Kidney (tissue), 14 donors: ENCODE measurements around the gene GRAMD1A. TPM values are rescaled to one million over a fixed set of nuclear protein-coding genes. Genes with fewer than 3 reads are reported as not detected.
"Not testable (repeated sequence)": the region's sequence is repeated elsewhere in the genome, so short reads cannot be mapped to it uniquely, and the experiment has no call there.

Source experiments
- DNase-seq, 5 donors: peaks; one replicate each; pipeline ENCODE4 v3.0.0-alpha.2; 2013 to 2020
- FAIRE-seq: peaks from 2 replicates; lab custom pipeline; 2012; peaks lifted over from hg19 to GRCh38; lab: Jason Lieb, UNC
- H3K27ac ChIP-seq, 2 donors: one replicate each; pipeline ENCODE4 v1.7.0; 2013; ENCODE audit warnings: low read depth in 2 of 2, low read length in 2 of 2, inconsistent platforms in 1 of 2
- H3K27me3 ChIP-seq: one replicate; pipeline ENCODE4 v1.7.1; 2013; ENCODE audit warnings: low read length, inconsistent platforms; ENCODE audit not compliant: control insufficient read depth, insufficient read depth
- H3K36me3 ChIP-seq, 3 donors: one replicate each; pipeline versions ENCODE4 v1.7.0 to v1.7.1; 2013; ENCODE audit warnings: low read length in 3 of 3, control low read depth in 1 of 3, inconsistent platforms in 1 of 3; ENCODE audit not compliant: insufficient read depth in 3 of 3, control insufficient read depth in 2 of 3
- H3K4me1 ChIP-seq, 3 donors: one replicate each; pipeline versions ENCODE4 v1.7.0 to v1.7.1; 2013; ENCODE audit warnings: low read length in 3 of 3, inconsistent platforms in 1 of 3, low read depth in 1 of 3; ENCODE audit not compliant: control insufficient read depth in 2 of 3, insufficient read depth in 2 of 3
- H3K4me3 ChIP-seq, 3 donors: one replicate each; pipeline versions ENCODE4 v1.7.0 to v1.8.1; 2013; ENCODE audit warnings: low read length in 3 of 3, control low read depth in 1 of 3, inconsistent platforms in 1 of 3
- H3K9ac ChIP-seq, 3 donors: one replicate each; pipeline versions ENCODE4 v1.7.0 to v1.7.1; 2013; ENCODE audit warnings: low read length in 3 of 3, control low read depth in 1 of 3, inconsistent platforms in 1 of 3
- H3K9me3 ChIP-seq, 3 donors: one replicate each; pipeline versions ENCODE4 v1.7.0 to v1.7.1; 2013; ENCODE audit warnings: low read length in 3 of 3, control low read depth in 1 of 3, inconsistent platforms in 1 of 3; ENCODE audit not compliant: control insufficient read depth in 2 of 3, insufficient read depth in 1 of 3
- intact Hi-C: fragments of 100-400 bp; cut with DNase I; formaldehyde crosslinking; loops from one replicate; pipeline ENCODE4 v1.11.1; 2022
- polyA plus RNA-seq: library from polyadenylated mRNA; stranded (reverse); fragments of 350-450 nt; fragmentation: Illumina TruSeq; extraction: RNeasy Lipid Tissue Mini Kit (QIAGEN cat#74804); gene quantifications from one replicate; pipeline ENCODE4 v1.2.3, GENCODE V29; 2014; ENCODE audit warnings: low read depth, low replicate concordance; ENCODE audit not compliant: insufficient read depth
- total RNA-seq: library from RNA; stranded (reverse); fragmentation: NEBNext Ultra II Directional; extraction: Animal tissue kit (Norgen Biotek cat#: 25700); gene quantifications from one replicate; pipeline ENCODE4 v1.2.1, GENCODE V29; 2021
- TF ChIP-seq, protein P1 (sequence below): IDR thresholded peaks from 3 replicates; pipeline ENCODE4 v1.5.1; 2012; ENCODE audit warnings: mild to moderate bottlenecking, moderate library complexity, borderline replicate concordance; ENCODE audit not compliant: insufficient read depth; ENCODE audit errors: extremely low read depth
- donor health status: control.
- donor health status: control.
- donor health status: control.
- donor health status: control.
- donor health status: control.
- donor health status: DM: yes; HTN: yes; CAD: no.
- donor health status: Normal renal cell carcinoma (clear cell type).

Gene GRAMD1A
- total and polyA plus RNA-seq, 2 donors from 2014 or later, result 29.8 to 87.3 TPM

GRCh38 chr19:35004517-35005255 lies 4.6 kb downstream of the GRAMD1A start:
- TF ChIP-seq, protein P1, sequence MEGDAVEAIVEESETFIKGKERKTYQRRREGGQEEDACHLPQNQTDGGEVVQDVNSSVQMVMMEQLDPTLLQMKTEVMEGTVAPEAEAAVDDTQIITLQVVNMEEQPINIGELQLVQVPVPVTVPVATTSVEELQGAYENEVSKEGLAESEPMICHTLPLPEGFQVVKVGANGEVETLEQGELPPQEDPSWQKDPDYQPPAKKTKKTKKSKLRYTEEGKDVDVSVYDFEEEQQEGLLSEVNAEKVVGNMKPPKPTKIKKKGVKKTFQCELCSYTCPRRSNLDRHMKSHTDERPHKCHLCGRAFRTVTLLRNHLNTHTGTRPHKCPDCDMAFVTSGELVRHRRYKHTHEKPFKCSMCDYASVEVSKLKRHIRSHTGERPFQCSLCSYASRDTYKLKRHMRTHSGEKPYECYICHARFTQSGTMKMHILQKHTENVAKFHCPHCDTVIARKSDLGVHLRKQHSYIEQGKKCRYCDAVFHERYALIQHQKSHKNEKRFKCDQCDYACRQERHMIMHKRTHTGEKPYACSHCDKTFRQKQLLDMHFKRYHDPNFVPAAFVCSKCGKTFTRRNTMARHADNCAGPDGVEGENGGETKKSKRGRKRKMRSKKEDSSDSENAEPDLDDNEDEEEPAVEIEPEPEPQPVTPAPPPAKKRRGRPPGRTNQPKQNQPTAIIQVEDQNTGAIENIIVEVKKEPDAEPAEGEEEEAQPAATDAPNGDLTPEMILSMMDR, result no peak
- no peaks in the 10 kb centered on the region for H3K27me3 ChIP-seq
- no peak overlapping the region for H3K27ac ChIP-seq
- FAIRE-seq (no peak), DNase-seq (peak in 1 of 5 donors; percentile 39)
- peaks cover 0 to 7% (median 0%) of the 10 kb centered on the region in 3 donors for H3K36me3 ChIP-seq
- H3K4me1 ChIP-seq, result peaks cover 0 to 19% (median 2%) of the 10 kb centered on the region in 3 donors
- no peaks in the 10 kb centered on the region for H3K9me3 ChIP-seq
- intact Hi-C loops, result no loop called here
- H3K4me3 ChIP-seq, result no peak overlapping the region
- no peak overlapping the region for H3K9ac ChIP-seq

DNA sequence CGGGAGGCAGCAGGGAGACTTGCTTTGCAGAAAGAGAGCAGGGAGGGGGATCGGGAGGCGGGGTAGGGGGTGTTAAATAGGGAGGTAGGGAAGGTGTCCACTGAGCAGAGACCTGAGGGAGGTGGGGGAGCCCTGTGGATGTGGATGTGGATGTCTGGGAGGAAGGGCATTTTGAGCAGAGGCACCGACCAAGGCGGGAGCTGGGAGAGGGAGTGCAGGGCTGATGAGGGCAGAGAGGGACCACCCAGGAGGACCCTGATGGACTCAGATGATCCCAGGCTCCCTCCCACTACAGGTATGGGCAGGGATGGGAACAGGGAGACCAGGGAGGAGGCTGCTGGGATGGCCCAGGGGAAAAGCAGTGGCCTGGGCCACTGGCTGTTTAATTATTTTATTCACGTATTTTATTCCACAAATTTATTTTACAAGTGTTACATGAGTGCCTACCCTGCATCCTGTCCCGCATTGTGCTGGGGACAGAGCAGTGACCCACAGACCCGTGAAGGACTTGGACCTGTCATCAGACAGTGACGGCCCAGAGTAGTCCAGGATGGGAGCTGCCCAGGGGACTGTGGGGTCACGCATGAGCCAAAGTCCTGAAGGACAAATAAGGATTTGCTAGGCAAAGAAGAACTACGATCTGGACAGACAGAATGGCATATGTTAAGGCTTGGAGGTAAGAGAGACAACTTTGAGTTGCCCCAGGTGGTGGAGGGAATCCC lies 5.3 kb downstream of the GRAMD1A start:
- H3K27me3 ChIP-seq, result no peaks in the 10 kb centered on the region
- H3K4me3 ChIP-seq, result no peak overlapping the region
- H3K9me3 ChIP-seq, result no peaks in the 10 kb centered on the region
- H3K27ac ChIP-seq, result no peak overlapping the region
- no peak for FAIRE-seq
- intact Hi-C loops, result no loop called here
- peaks cover 0 to 12% (median 4%) of the 10 kb centered on the region in 3 donors for H3K36me3 ChIP-seq
- DNase-seq, result no peak
- H3K4me1 ChIP-seq, result peaks cover 0 to 19% (median 2%) of the 10 kb centered on the region in 3 donors
- no peak overlapping the region for H3K9ac ChIP-seq
- TF ChIP-seq, protein P1, result no peak

DNA sequence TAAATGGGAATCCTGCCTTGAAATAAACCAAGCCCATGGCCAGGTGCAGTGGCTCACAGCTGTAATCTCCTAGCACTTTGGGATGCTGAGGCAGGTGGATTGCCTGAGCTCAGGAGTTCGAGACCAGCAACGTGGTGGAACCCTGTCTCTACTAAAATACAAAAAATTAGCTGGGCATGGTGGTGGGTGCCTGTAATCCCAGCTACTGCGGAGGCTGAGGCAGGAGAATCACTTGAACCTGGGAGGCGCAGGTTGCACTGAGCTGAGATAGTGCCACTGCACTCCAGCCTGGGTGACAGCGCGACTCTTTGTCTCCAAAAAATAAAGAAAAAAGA lies 5.9 kb downstream of the GRAMD1A start:
- FAIRE-seq, intact Hi-C loops, H3K9me3 ChIP-seq, H3K4me3 ChIP-seq, H3K27ac ChIP-seq, H3K9ac ChIP-seq, H3K27me3 ChIP-seq: not testable (repeated sequence)
- Histone ChIP-seq H3K4me1 (peaks cover 0 to 19% (median 2%) of the 10 kb centered on the region in 3 donors), H3K36me3 (peaks cover 0 to 15% (median 4%) of the 10 kb centered on the region in 3 donors)
- DNase-seq, result peak in 1 of 5 donors; percentile 17

GRCh38 chr19:35006342-35006998 lies 6.3 kb downstream of the GRAMD1A start:
- DNase-seq (no peak), FAIRE-seq (no peak)
- H3K36me3 ChIP-seq, result peaks cover 0 to 15% (median 4%) of the 10 kb centered on the region in 3 donors
- H3K27ac ChIP-seq, result peak overlapping the region in 1 of 2 donors; percentile 50
- no peaks in the 10 kb centered on the region for H3K9me3 ChIP-seq
- H3K9ac ChIP-seq, result no peak overlapping the region
- intact Hi-C loops, result no loop called here
- H3K4me3 ChIP-seq, result no peak overlapping the region
- H3K27me3 ChIP-seq, result no peaks in the 10 kb centered on the region
- H3K4me1 ChIP-seq, result peaks cover 0 to 15% (median 2%) of the 10 kb centered on the region in 3 donors
- TF ChIP-seq, protein P1, result no peak
